Fibroblast of lung (primary cell): ENCODE data around the gene HERPUD1. TPM values are rescaled to one million over a fixed set of nuclear protein-coding genes. Genes with fewer than 3 reads are reported as not detected.
"Not testable (repeated sequence)": the region's sequence is repeated elsewhere in the genome, so short reads cannot be mapped to it uniquely, and the experiment has no call there.

Experiments used
- DNase-seq, 2 donors: peaks; one replicate each; pipeline versions ENCODE4 v3.0.0 to v3.0.0-alpha.2; 2010; ENCODE audit warnings: low read depth in 2 of 2
- H2AFZ ChIP-seq: 2 replicates; pipeline ENCODE4 v1.5.1; 2012; ENCODE audit warnings: low read length, control low read depth, inconsistent platforms
- H3K27ac ChIP-seq: 2 replicates; pipeline ENCODE4 v1.5.1; 2011; ENCODE audit warnings: low read length, control low read depth; ENCODE audit not compliant: insufficient read depth
- H3K27me3 ChIP-seq: 2 replicates; pipeline ENCODE4 v1.5.1; 2011; ENCODE audit warnings: mild to moderate bottlenecking, low read length; ENCODE audit not compliant: control insufficient read depth, insufficient read depth
- H3K36me3 ChIP-seq: 2 replicates; pipeline ENCODE4 v1.5.1; 2011; ENCODE audit warnings: low read length; ENCODE audit not compliant: control insufficient read depth, insufficient read depth
- H3K4me1 ChIP-seq: 2 replicates; pipeline ENCODE4 v1.5.1; 2011; ENCODE audit warnings: low read length; ENCODE audit not compliant: control insufficient read depth, insufficient read depth; ENCODE audit errors: extremely low read depth
- H3K4me2 ChIP-seq: 2 replicates; pipeline ENCODE4 v1.5.1; 2011; ENCODE audit warnings: low read length, control low read depth; ENCODE audit not compliant: insufficient read depth; ENCODE audit errors: extremely low read depth
- H3K4me3 ChIP-seq, 4 experiments: fragments of 200-600 bp in 1 of 4; sonication (generic) in 1 of 4; replicated peaks in 1 of 4; 2 replicates each; pipeline ENCODE4 v1.5.1; 2011 to 2016; ENCODE audit warnings: low read length in 4 of 4, low read depth in 3 of 4, mild to moderate bottlenecking in 3 of 4, control low read depth in 2 of 4, inconsistent platforms in 1 of 4, mixed read lengths in 1 of 4; ENCODE audit not compliant: insufficient read depth in 1 of 4; ENCODE audit errors: control extremely low read depth in 1 of 4
- H3K79me2 ChIP-seq: 2 replicates; pipeline ENCODE4 v1.5.1; 2012; ENCODE audit warnings: mild to moderate bottlenecking, low read length, inconsistent platforms; ENCODE audit not compliant: control insufficient read depth, insufficient read depth
- H3K9ac ChIP-seq: 2 replicates; pipeline ENCODE4 v1.5.1; 2011; ENCODE audit warnings: mild to moderate bottlenecking, low read length, control low read depth; ENCODE audit not compliant: insufficient read depth
- H3K9me3 ChIP-seq: 2 replicates; pipeline ENCODE4 v1.5.1; 2012; ENCODE audit warnings: low read depth, low read length; ENCODE audit not compliant: control insufficient read depth, insufficient read depth
- H4K20me1 ChIP-seq: 2 replicates; pipeline ENCODE4 v1.5.1; 2011; ENCODE audit warnings: low read length; ENCODE audit not compliant: control insufficient read depth, insufficient read depth; ENCODE audit errors: extremely low read depth
- EZH2 ChIP-seq: IDR thresholded peaks from 2 replicates; pipeline ENCODE4 v1.5.1; 2012; ENCODE audit warnings: low read length, control low read depth, mild to moderate bottlenecking; ENCODE audit errors: missing control alignments
- polyA plus RNA-seq, 2 donors: library from polyadenylated mRNA; depleted of rRNA in 1 of 2; stranded (reverse) in 1 of 2; unstranded in 1 of 2; fragments of >200 nt; gene quantifications; 2 replicates each; pipeline ENCODE4 v1.2.1, GENCODE V29; 2011 to 2012; ENCODE audit warnings: missing spikeins in 1 of 2
- total RNA-seq: library from RNA; depleted of rRNA; stranded (reverse); fragments of >200 nt; gene quantifications from 2 replicates; pipeline ENCODE4 v1.2.1, GENCODE V29; 2014
- TF ChIP-seq, protein P1 (sequence below), 2 donors: IDR thresholded peaks in 1 of 2; conservative IDR thresholded peaks in 1 of 2; 1 replicate in 1 of 2; 2 replicates in 1 of 2; pipeline ENCODE4 v1.5.1; 2011 to 2012; ENCODE audit warnings: low read length in 2 of 2, control low read depth in 1 of 2, inconsistent platforms in 1 of 2, low read depth in 1 of 2, mild to moderate bottlenecking in 1 of 2

Gene HERPUD1
- total and polyA plus RNA-seq, 2 donors (not counting 1 experiment from before 2014, with no cell fraction given), result 117 to 199 TPM

DNA sequence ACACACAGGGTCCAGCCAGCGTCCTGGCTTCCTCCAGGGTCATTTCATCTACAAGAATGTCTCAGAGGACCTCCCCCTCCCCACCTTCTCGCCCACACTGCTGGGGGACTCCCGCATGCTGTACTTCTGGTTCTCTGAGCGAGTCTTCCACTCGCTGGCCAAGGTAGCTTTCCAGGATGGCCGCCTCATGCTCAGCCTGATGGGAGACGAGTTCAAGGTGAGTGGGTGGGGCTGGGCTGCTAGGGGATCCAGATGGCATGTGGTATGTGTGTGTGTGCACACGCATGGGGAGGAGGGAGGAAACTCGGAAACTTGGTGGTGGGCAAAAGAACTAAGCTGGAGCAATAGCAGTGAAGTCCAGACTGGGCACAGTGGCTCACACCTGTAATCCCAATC lies 41.4 kb downstream of the HERPUD1 start:
- H3K9ac ChIP-seq, result no peak overlapping the region
- H3K4me1 ChIP-seq, result no peaks in the 10 kb centered on the region
- no peak for TF ChIP-seq EZH2
- TF ChIP-seq, protein P1, sequence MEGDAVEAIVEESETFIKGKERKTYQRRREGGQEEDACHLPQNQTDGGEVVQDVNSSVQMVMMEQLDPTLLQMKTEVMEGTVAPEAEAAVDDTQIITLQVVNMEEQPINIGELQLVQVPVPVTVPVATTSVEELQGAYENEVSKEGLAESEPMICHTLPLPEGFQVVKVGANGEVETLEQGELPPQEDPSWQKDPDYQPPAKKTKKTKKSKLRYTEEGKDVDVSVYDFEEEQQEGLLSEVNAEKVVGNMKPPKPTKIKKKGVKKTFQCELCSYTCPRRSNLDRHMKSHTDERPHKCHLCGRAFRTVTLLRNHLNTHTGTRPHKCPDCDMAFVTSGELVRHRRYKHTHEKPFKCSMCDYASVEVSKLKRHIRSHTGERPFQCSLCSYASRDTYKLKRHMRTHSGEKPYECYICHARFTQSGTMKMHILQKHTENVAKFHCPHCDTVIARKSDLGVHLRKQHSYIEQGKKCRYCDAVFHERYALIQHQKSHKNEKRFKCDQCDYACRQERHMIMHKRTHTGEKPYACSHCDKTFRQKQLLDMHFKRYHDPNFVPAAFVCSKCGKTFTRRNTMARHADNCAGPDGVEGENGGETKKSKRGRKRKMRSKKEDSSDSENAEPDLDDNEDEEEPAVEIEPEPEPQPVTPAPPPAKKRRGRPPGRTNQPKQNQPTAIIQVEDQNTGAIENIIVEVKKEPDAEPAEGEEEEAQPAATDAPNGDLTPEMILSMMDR (conservative IDR thresholded peaks at IDR 0.05 in 1 of 2, IDR thresholded peaks at IDR 0.05 in 1 of 2; ENCODE audit: low read depth in 1 of 2, low read length in 2 of 2), result no peak
- no peaks in the 10 kb centered on the region for H3K27me3 ChIP-seq
- no peaks in the 10 kb centered on the region for H3K36me3 ChIP-seq
- H3K4me2 ChIP-seq, result no peak overlapping the region
- no peak overlapping the region for H3K4me3 ChIP-seq
- DNase-seq, result no peak
- no peak overlapping the region for H3K27ac ChIP-seq
- no peak overlapping the region for H2AFZ ChIP-seq
- no peaks in the 10 kb centered on the region for H3K79me2 ChIP-seq
- H3K9me3 ChIP-seq, result no peaks in the 10 kb centered on the region
- no peaks in the 10 kb centered on the region for H4K20me1 ChIP-seq

DNA sequence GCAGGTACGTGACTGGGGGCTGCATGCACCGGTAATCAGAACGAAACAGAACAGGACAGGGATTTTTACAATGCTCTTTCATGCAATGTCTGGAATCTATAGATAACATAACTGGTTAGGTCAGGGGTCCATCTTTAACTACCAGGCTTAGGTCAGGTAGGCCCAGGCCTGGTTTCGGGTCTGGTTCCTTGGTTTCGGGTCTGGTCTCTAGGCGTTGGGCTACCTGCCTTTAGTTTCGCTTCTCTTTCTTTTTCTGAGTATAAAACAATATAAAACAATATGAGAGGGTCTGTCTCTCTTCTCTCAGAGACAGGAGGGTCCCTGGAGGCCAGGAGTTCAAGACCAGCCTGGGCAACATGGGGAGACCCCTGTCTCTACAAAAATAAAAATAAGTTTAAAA lies 42.0 kb downstream of the HERPUD1 start:
- not testable (repeated sequence) for H3K4me1 ChIP-seq, H3K27ac ChIP-seq, H3K9ac ChIP-seq, H4K20me1 ChIP-seq, DNase-seq, H3K9me3 ChIP-seq, H3K36me3 ChIP-seq, H3K79me2 ChIP-seq, H3K4me3 ChIP-seq, H2AFZ ChIP-seq, H3K4me2 ChIP-seq, H3K27me3 ChIP-seq

DNA sequence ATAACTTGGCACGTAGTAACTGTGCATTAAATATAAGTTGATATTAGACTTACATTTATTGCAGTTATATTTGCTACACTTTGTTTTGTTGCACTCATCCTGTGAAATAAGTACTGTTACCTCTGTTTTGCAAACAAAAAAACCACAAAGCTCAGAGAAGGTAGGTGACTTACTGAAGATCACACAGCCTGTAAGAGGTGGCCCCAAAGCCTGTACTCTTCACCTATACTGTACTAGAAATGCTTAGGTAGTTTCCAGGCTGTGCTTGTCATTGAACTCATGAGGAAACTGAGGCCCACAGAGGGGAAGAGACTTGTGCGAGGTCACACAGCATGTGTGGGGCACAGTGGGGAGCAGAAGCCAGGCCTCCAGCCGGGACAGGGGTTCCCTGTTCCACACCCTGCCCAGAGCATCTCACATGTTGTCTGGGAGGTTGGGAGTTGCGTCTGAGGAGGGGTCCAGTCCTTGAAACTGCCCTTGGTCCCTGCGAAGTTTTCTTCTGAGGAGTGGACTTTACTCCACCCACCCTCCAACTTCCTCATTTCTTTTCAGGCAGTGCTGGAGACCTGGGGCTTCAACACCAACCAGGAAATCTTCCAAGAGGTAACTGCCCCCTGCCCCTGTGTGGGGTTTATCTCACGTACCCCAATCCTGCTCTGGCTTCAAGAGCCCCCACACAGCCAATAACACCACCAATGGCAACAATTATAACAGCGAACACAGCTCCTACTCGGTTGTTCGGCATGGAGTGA lies 42.8 kb downstream of the HERPUD1 start:
- no peaks in the 10 kb centered on the region for H3K9me3 ChIP-seq
- H3K79me2 ChIP-seq, result no peaks in the 10 kb centered on the region
- H3K9ac ChIP-seq, result no peak overlapping the region
- no peak overlapping the region for H2AFZ ChIP-seq
- TF ChIP-seq, protein P1 (conservative IDR thresholded peaks at IDR 0.05 in 1 of 2, IDR thresholded peaks at IDR 0.05 in 1 of 2; ENCODE audit: low read depth in 1 of 2, low read length in 2 of 2), result no peak
- no peak for TF ChIP-seq EZH2
- H3K27ac ChIP-seq, result no peak overlapping the region
- no peaks in the 10 kb centered on the region for H3K27me3 ChIP-seq
- H3K4me3 ChIP-seq, result no peak overlapping the region
- no peak for DNase-seq
- H4K20me1 ChIP-seq, result no peaks in the 10 kb centered on the region
- H3K4me2 ChIP-seq, result no peak overlapping the region
- no peaks in the 10 kb centered on the region for H3K4me1 ChIP-seq
- no peaks in the 10 kb centered on the region for H3K36me3 ChIP-seq
